H9 (cell line): ENCODE results near the gene MYCBP2. TPM values are rescaled to one million over a fixed set of nuclear protein-coding genes. Genes with fewer than 3 reads are reported as not detected.

Experiments
- DNase-seq: peaks from one replicate; pipeline ENCODE4 v3.0.0-alpha.2; 2017
- H2AFZ ChIP-seq: one replicate; pipeline ENCODE4 v1.6.1; 2013; ENCODE audit warnings: mild to moderate bottlenecking, low read length, control low read depth, moderate library complexity
- H2AK5ac ChIP-seq: 2 replicates; pipeline ENCODE4 v1.6.1; 2013; ENCODE audit warnings: low read length, control low read depth, mixed read lengths; ENCODE audit not compliant: insufficient read length
- H2BK120ac ChIP-seq: one replicate; pipeline ENCODE4 v1.6.1; 2013; ENCODE audit warnings: low read depth, mild to moderate bottlenecking, low read length, control low read depth, inconsistent platforms; ENCODE audit not compliant: poor library complexity, severe bottlenecking
- H2BK12ac ChIP-seq: 2 replicates; pipeline ENCODE4 v1.6.1; 2013; ENCODE audit warnings: low read length, control low read depth, mixed read lengths, low read depth; ENCODE audit not compliant: insufficient read length
- H2BK15ac ChIP-seq: 2 replicates; pipeline ENCODE4 v1.6.1; 2013; ENCODE audit warnings: low read depth, low read length, control low read depth
- H2BK20ac ChIP-seq: one replicate; pipeline ENCODE4 v1.6.1; 2013; ENCODE audit warnings: low read depth, mild to moderate bottlenecking, low read length, control low read depth, inconsistent platforms; ENCODE audit not compliant: poor library complexity, severe bottlenecking
- H2BK5ac ChIP-seq: 2 replicates; pipeline ENCODE4 v1.6.1; 2013; ENCODE audit warnings: low read length, control low read depth, mixed read lengths; ENCODE audit not compliant: insufficient read length
- H3K14ac ChIP-seq: 2 replicates; pipeline ENCODE4 v1.6.1; 2013; ENCODE audit warnings: low read length, control low read depth; ENCODE audit not compliant: insufficient read depth
- H3K18ac ChIP-seq: 2 replicates; pipeline ENCODE4 v1.6.1; 2013; ENCODE audit warnings: low read depth, mild to moderate bottlenecking, mixed read lengths, low read length, control low read depth; ENCODE audit not compliant: insufficient read length
- H3K23ac ChIP-seq: 2 replicates; pipeline ENCODE4 v1.6.1; 2013; ENCODE audit warnings: low read length, control low read depth, mixed read lengths, low read depth; ENCODE audit not compliant: insufficient read length
- H3K23me2 ChIP-seq: 2 replicates; pipeline ENCODE4 v1.6.1; 2013; ENCODE audit warnings: low read depth, mild to moderate bottlenecking, mixed read lengths, low read length, control low read depth; ENCODE audit not compliant: insufficient read length, poor library complexity, severe bottlenecking
- H3K27ac ChIP-seq: 2 replicates; pipeline ENCODE4 v1.5.1; 2013; ENCODE audit warnings: low read length, control low read depth, mixed read lengths, low read depth; ENCODE audit not compliant: insufficient read length
- H3K27me3 ChIP-seq: 2 replicates; pipeline ENCODE4 v1.6.1; 2013; ENCODE audit warnings: low read length, control low read depth, inconsistent platforms; ENCODE audit not compliant: insufficient read depth
- H3K4ac ChIP-seq: 2 replicates; pipeline ENCODE4 v1.6.1; 2013; ENCODE audit warnings: low read depth, mild to moderate bottlenecking, control low read depth, inconsistent platforms, low read length, moderate library complexity
- H3K4me1 ChIP-seq: 2 replicates; pipeline ENCODE4 v1.6.1; 2013; ENCODE audit warnings: low read length, control low read depth, inconsistent platforms; ENCODE audit not compliant: insufficient read depth
- H3K4me2 ChIP-seq: 2 replicates; pipeline ENCODE4 v1.6.1; 2013; ENCODE audit warnings: low read length, control low read depth, mixed read lengths; ENCODE audit not compliant: insufficient read length, insufficient read depth
- H3K56ac ChIP-seq: 2 replicates; pipeline ENCODE4 v1.6.1; 2013; ENCODE audit warnings: low read depth, mild to moderate bottlenecking, mixed read lengths, low read length, control low read depth; ENCODE audit not compliant: insufficient read length
- H3K79me1 ChIP-seq: 2 replicates; pipeline ENCODE4 v1.6.1; 2013; ENCODE audit warnings: low read depth, mild to moderate bottlenecking, moderate library complexity, low read length, control low read depth, inconsistent platforms; ENCODE audit not compliant: insufficient read depth, poor library complexity, severe bottlenecking
- H3K79me2 ChIP-seq: 2 replicates; pipeline ENCODE4 v1.6.1; 2013; ENCODE audit warnings: low read length, control low read depth, inconsistent platforms; ENCODE audit not compliant: insufficient read depth
- H3K9ac ChIP-seq: 2 replicates; pipeline ENCODE4 v1.6.1; 2013; ENCODE audit warnings: low read length, control low read depth, mixed read lengths; ENCODE audit not compliant: insufficient read length; ENCODE audit errors: extremely low read depth
- H3K9me3 ChIP-seq: one replicate; pipeline ENCODE4 v1.6.1; 2013; ENCODE audit warnings: low read depth, low read length, inconsistent platforms; ENCODE audit not compliant: control insufficient read depth
- H3T11ph ChIP-seq: one replicate; pipeline ENCODE4 v1.6.1; 2013; ENCODE audit warnings: mild to moderate bottlenecking, low read length, control low read depth, inconsistent platforms
- H4K20me1 ChIP-seq: one replicate; pipeline ENCODE4 v1.6.1; 2013; ENCODE audit not compliant: control insufficient read depth, insufficient read length, insufficient read depth
- H4K5ac ChIP-seq: 2 replicates; pipeline ENCODE4 v1.6.1; 2013; ENCODE audit warnings: low read depth, mild to moderate bottlenecking, mixed read lengths, low read length, control low read depth; ENCODE audit not compliant: insufficient read length
- H4K8ac ChIP-seq: replicated peaks from 2 replicates; pipeline ENCODE4 v1.6.1; 2013; ENCODE audit warnings: low read length, control low read depth, mixed read lengths, low read depth; ENCODE audit not compliant: insufficient read length
- H4K91ac ChIP-seq: 2 replicates; pipeline ENCODE4 v1.6.1; 2013; ENCODE audit warnings: low read depth, mild to moderate bottlenecking, moderate library complexity, mixed read lengths, low read length, control low read depth; ENCODE audit not compliant: insufficient read length
- H3K27ac Mint-ChIP-seq, 3 experiments: 2 replicates in 2 of 3; 3 replicates in 1 of 3; pipeline ENCODE4 v1.8.0; 2020 to 2021; ENCODE audit warnings: mixed read lengths in 3 of 3, mild to moderate bottlenecking in 1 of 3, moderate library complexity in 1 of 3
- H3K27me3 Mint-ChIP-seq: 2 replicates; pipeline ENCODE4 v1.8.0; 2021; ENCODE audit warnings: low read depth, mild to moderate bottlenecking, moderate library complexity, mixed read lengths
- H3K36me3 Mint-ChIP-seq, 3 experiments: 2 replicates in 2 of 3; 3 replicates in 1 of 3; pipeline ENCODE4 v1.8.0; 2020 to 2021; ENCODE audit warnings: low read depth in 3 of 3, mixed read lengths in 3 of 3; ENCODE audit not compliant: insufficient read depth in 1 of 3
- H3K4me1 Mint-ChIP-seq, 2 experiments: 2 replicates each; pipeline ENCODE4 v1.8.0; 2020; ENCODE audit warnings: mixed read lengths in 2 of 2
- H3K4me3 Mint-ChIP-seq, 2 experiments: 2 replicates in 1 of 2; 3 replicates in 1 of 2; pipeline ENCODE4 v1.8.0; 2020 to 2021; ENCODE audit warnings: mild to moderate bottlenecking in 2 of 2, mixed read lengths in 2 of 2, moderate library complexity in 1 of 2
- H3K9me3 Mint-ChIP-seq, 2 experiments: 2 replicates in 1 of 2; 3 replicates in 1 of 2; pipeline ENCODE4 v1.8.0; 2020; ENCODE audit warnings: mild to moderate bottlenecking in 2 of 2, mixed read lengths in 2 of 2, moderate library complexity in 1 of 2
- CTCF ChIP-seq: fragments of 200-600 bp; sonication (generic); conservative IDR thresholded peaks from 3 replicates; pipeline ENCODE4 v1.8.0; 2021; ENCODE audit warnings: antibody characterized with exemption, mild to moderate bottlenecking
- WGBS: extraction: QIAGEN DNeasy Blood & Tissue Kit; methylation state at CpG from one replicate; pipeline ENCODE4 v1.1.7; 2013; ENCODE audit warnings: missing lambda C conversion rate, low lambda C conversion rate, mixed read lengths; ENCODE audit not compliant: insufficient read length; ENCODE audit errors: extremely low coverage; 5-methylcytosine and 5-hydroxymethylcytosine counted together
- total RNA-seq: library from RNA; stranded (reverse); gene quantifications from 2 replicates; pipeline ENCODE4 v1.2.1, GENCODE V29; 2021

MYCBP2 gene
- total RNA-seq, 1 experiment from 2014 or later = 32.0 TPM

DNA sequence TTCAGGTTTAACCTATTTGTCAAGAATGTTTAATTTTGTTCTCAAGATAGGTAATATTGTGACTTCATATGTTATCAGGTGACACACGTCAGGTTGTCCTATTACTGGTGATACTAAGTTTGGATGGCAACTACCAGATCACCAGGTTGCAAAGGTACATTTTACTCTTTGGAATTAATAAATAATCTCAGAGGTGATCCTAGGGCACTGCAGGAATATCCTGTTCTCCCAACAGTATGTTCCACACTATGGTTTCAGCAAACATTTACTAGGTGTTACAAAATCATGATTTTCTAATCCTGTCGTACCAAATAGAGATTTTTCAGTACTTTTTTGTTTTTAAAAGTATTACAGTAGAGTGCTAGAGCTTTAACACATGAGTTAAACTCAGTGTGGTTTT lies 29.3 kb upstream of the MYCBP2 start:
- Mint-ChIP-seq H3K4me1 (no peaks in the 10 kb centered on the region), H3K27me3 (no peaks in the 10 kb centered on the region), H3K27ac (no peak overlapping the region), H3K4me3 (no peak overlapping the region), H3K9me3 (no peaks in the 10 kb centered on the region), H3K36me3 (no peaks in the 10 kb centered on the region)
- no peaks in the 10 kb centered on the region for H3K9me3 ChIP-seq
- no CpG with 5 or more reads among the region's 2 CpGs for WGBS
- H3K23ac ChIP-seq = no peak overlapping the region
- no peak overlapping the region for H3K18ac ChIP-seq
- no peak overlapping the region for H2BK12ac ChIP-seq
- H3K27ac ChIP-seq = no peak overlapping the region
- H3K27me3 ChIP-seq = no peaks in the 10 kb centered on the region
- H3K23me2 ChIP-seq = no peaks in the 10 kb centered on the region
- DNase-seq = no peak
- no peak overlapping the region for H2AK5ac ChIP-seq
- no peaks in the 10 kb centered on the region for H3K79me2 ChIP-seq
- no peak for TF ChIP-seq CTCF
- H2BK5ac ChIP-seq = no peak overlapping the region
- no peak overlapping the region for H3K4me2 ChIP-seq
- H3T11ph ChIP-seq = no peak overlapping the region
- H4K91ac ChIP-seq = no peak overlapping the region
- H4K5ac ChIP-seq = no peak overlapping the region
- H3K9ac ChIP-seq = no peak overlapping the region
- H2BK120ac ChIP-seq = no peak overlapping the region
- no peak overlapping the region for H3K56ac ChIP-seq
- H2BK15ac ChIP-seq = no peak overlapping the region
- no peaks in the 10 kb centered on the region for H3K79me1 ChIP-seq
- no peaks in the 10 kb centered on the region for H4K20me1 ChIP-seq
- H3K4me1 ChIP-seq = no peaks in the 10 kb centered on the region
- no peak overlapping the region for H3K4ac ChIP-seq
- H3K14ac ChIP-seq = no peak overlapping the region
- H4K8ac ChIP-seq = no peak overlapping the region
- H2AFZ ChIP-seq = no peak overlapping the region
- no peak overlapping the region for H2BK20ac ChIP-seq
